Measurements from ENCODE around the gene CDH18.

The CDH18 gene

GRCh38 chr5:19713740-19714139, 274.3 kb downstream of the CDH18 start:
- Histone ChIP-seq H3K4me2 (ENCODE audit: low read length) (no peak overlapping the region), H3K4me3 (ENCODE audit: low read length) (no peak overlapping the region), H3K9me3 (replicated peaks; ENCODE audit: low read length) (no peaks in the 10 kb centered on the region), H3K9ac (ENCODE audit: low read depth, low read length) (no peak overlapping the region), H3K36me3 (ENCODE audit: insufficient read depth, low read length) (no peaks in the 10 kb centered on the region), H3K27me3 (ENCODE audit: control insufficient read depth, insufficient read depth, low read length) (no peaks in the 10 kb centered on the region), H3K4me1 (ENCODE audit: control insufficient read depth, insufficient read depth, low read length) (no peaks in the 10 kb centered on the region)

GRCh38 chr5:19709403-19709802, 278.6 kb downstream of the CDH18 start:
- H3K4me3 ChIP-seq (ENCODE audit: low read length), result no peak overlapping the region
- H3K36me3 ChIP-seq (ENCODE audit: insufficient read depth, low read length), result no peaks in the 10 kb centered on the region
- H3K4me1 ChIP-seq (ENCODE audit: control insufficient read depth, insufficient read depth, low read length), result no peaks in the 10 kb centered on the region
- no peak overlapping the region for H3K4me2 ChIP-seq (ENCODE audit: low read length)
- no peaks in the 10 kb centered on the region for H3K9me3 ChIP-seq (replicated peaks; ENCODE audit: low read length)
- H3K9ac ChIP-seq (ENCODE audit: low read depth, low read length), result no peak overlapping the region
- H3K27me3 ChIP-seq (ENCODE audit: control insufficient read depth, insufficient read depth, low read length), result no peaks in the 10 kb centered on the region

GRCh38 chr5:19706776-19707175, 281.2 kb downstream of the CDH18 start:
- Histone ChIP-seq H3K4me2 (ENCODE audit: low read length) (no peak overlapping the region), H3K36me3 (ENCODE audit: insufficient read depth, low read length) (no peaks in the 10 kb centered on the region), H3K27me3 (ENCODE audit: control insufficient read depth, insufficient read depth, low read length) (no peaks in the 10 kb centered on the region), H3K9me3 (replicated peaks; ENCODE audit: low read length) (no peaks in the 10 kb centered on the region), H3K4me1 (ENCODE audit: control insufficient read depth, insufficient read depth, low read length) (no peaks in the 10 kb centered on the region), H3K9ac (ENCODE audit: low read depth, low read length) (no peak overlapping the region), H3K4me3 (ENCODE audit: low read length) (no peak overlapping the region)

- no peaks in the 10 kb centered on the region for H3K27me3 ChIP-seq (ENCODE audit: control insufficient read depth, insufficient read depth, low read length)
- no peaks in the 10 kb centered on the region for H3K36me3 ChIP-seq (ENCODE audit: insufficient read depth, low read length)
- H3K4me1 ChIP-seq (ENCODE audit: control insufficient read depth, insufficient read depth, low read length), result no peaks in the 10 kb centered on the region
- no peak overlapping the region for H3K4me2 ChIP-seq (ENCODE audit: low read length)
- H3K9me3 ChIP-seq (replicated peaks; ENCODE audit: low read length), result no peaks in the 10 kb centered on the region
- no peak overlapping the region for H3K4me3 ChIP-seq (ENCODE audit: low read length)
- no peak overlapping the region for H3K9ac ChIP-seq (ENCODE audit: low read depth, low read length)
These were observed 286.3 kb downstream of the CDH18 start for GRCh38 chr5:19701731-19702130.

GRCh38 chr5:19694949-19695611, 292.9 kb downstream of the CDH18 start:
- no peaks in the 10 kb centered on the region for H3K27me3 ChIP-seq (ENCODE audit: control insufficient read depth, insufficient read depth, low read length)
- no peak overlapping the region for H3K9ac ChIP-seq (ENCODE audit: low read depth, low read length)
- H3K4me2 ChIP-seq (ENCODE audit: low read length), result no peak overlapping the region
- H3K4me1 ChIP-seq (ENCODE audit: control insufficient read depth, insufficient read depth, low read length), result no peaks in the 10 kb centered on the region
- no peak overlapping the region for H3K4me3 ChIP-seq (ENCODE audit: low read length)
- H3K36me3 ChIP-seq (ENCODE audit: insufficient read depth, low read length), result no peaks in the 10 kb centered on the region
- H3K9me3 ChIP-seq (replicated peaks; ENCODE audit: low read length), result no peaks in the 10 kb centered on the region

GRCh38 chr5:19690978-19691377, 297.0 kb downstream of the CDH18 start:
- Histone ChIP-seq H3K9me3 (replicated peaks; ENCODE audit: low read length) (no peaks in the 10 kb centered on the region), H3K36me3 (ENCODE audit: insufficient read depth, low read length) (no peaks in the 10 kb centered on the region), H3K4me1 (ENCODE audit: control insufficient read depth, insufficient read depth, low read length) (no peaks in the 10 kb centered on the region)

GRCh38 chr5:19685473-19685872, 302.5 kb downstream of the CDH18 start:
- Histone ChIP-seq H3K4me1 (ENCODE audit: control insufficient read depth, insufficient read depth, low read length) (no peaks in the 10 kb centered on the region), H3K9me3 (replicated peaks; ENCODE audit: low read length) (no peaks in the 10 kb centered on the region), H3K4me2 (ENCODE audit: low read length) (no peak overlapping the region), H3K4me3 (ENCODE audit: low read length) (no peak overlapping the region), H3K27me3 (ENCODE audit: control insufficient read depth, insufficient read depth, low read length) (no peaks in the 10 kb centered on the region), H3K9ac (ENCODE audit: low read depth, low read length) (no peak overlapping the region), H3K36me3 (ENCODE audit: insufficient read depth, low read length) (no peaks in the 10 kb centered on the region)

More at GRCh38 chr5:19690978-19691377, 297.0 kb downstream of the CDH18 start:
- H3K27me3 ChIP-seq (ENCODE audit: control insufficient read depth, insufficient read depth, low read length), result no peaks in the 10 kb centered on the region
- H3K4me3 ChIP-seq (ENCODE audit: low read length), result no peak overlapping the region
- H3K9ac ChIP-seq (ENCODE audit: low read depth, low read length), result no peak overlapping the region
- no peak overlapping the region for H3K4me2 ChIP-seq (ENCODE audit: low read length)

GRCh38 chr5:19676895-19677294, 311.1 kb downstream of the CDH18 start:
- Histone ChIP-seq H3K27me3 (ENCODE audit: control insufficient read depth, insufficient read depth, low read length) (no peaks in the 10 kb centered on the region), H3K9ac (ENCODE audit: low read depth, low read length) (no peak overlapping the region), H3K4me2 (ENCODE audit: low read length) (no peak overlapping the region), H3K4me1 (ENCODE audit: control insufficient read depth, insufficient read depth, low read length) (no peaks in the 10 kb centered on the region), H3K36me3 (ENCODE audit: insufficient read depth, low read length) (no peaks in the 10 kb centered on the region), H3K4me3 (ENCODE audit: low read length) (no peak overlapping the region), H3K9me3 (replicated peaks; ENCODE audit: low read length) (no peaks in the 10 kb centered on the region)

GRCh38 chr5:19660679-19661078, 327.3 kb downstream of the CDH18 start:
- Histone ChIP-seq H3K36me3 (ENCODE audit: insufficient read depth, low read length) (no peaks in the 10 kb centered on the region), H3K9me3 (replicated peaks; ENCODE audit: low read length) (no peaks in the 10 kb centered on the region), H3K4me3 (ENCODE audit: low read length) (no peak overlapping the region), H3K27me3 (ENCODE audit: control insufficient read depth, insufficient read depth, low read length) (no peaks in the 10 kb centered on the region), H3K9ac (ENCODE audit: low read depth, low read length) (no peak overlapping the region), H3K4me1 (ENCODE audit: control insufficient read depth, insufficient read depth, low read length) (no peaks in the 10 kb centered on the region), H3K4me2 (ENCODE audit: low read length) (no peak overlapping the region)

- Histone ChIP-seq H3K4me1 (ENCODE audit: control insufficient read depth, insufficient read depth, low read length) (no peaks in the 10 kb centered on the region), H3K4me2 (ENCODE audit: low read length) (no peak overlapping the region), H3K9me3 (replicated peaks; ENCODE audit: low read length) (no peaks in the 10 kb centered on the region), H3K27me3 (ENCODE audit: control insufficient read depth, insufficient read depth, low read length) (no peaks in the 10 kb centered on the region), H3K4me3 (ENCODE audit: low read length) (no peak overlapping the region), H3K36me3 (ENCODE audit: insufficient read depth, low read length) (no peaks in the 10 kb centered on the region), H3K9ac (ENCODE audit: low read depth, low read length) (no peak overlapping the region)
These were observed 332.4 kb downstream of the CDH18 start for GRCh38 chr5:19655627-19656026.

GRCh38 chr5:19638461-19638860, 349.5 kb downstream of the CDH18 start:
- no peaks in the 10 kb centered on the region for H3K27me3 ChIP-seq (ENCODE audit: control insufficient read depth, insufficient read depth, low read length)
- H3K9me3 ChIP-seq (replicated peaks; ENCODE audit: low read length), result peaks cover 4% of the 10 kb centered on the region
- no peak overlapping the region for H3K4me2 ChIP-seq (ENCODE audit: low read length)
- H3K4me3 ChIP-seq (ENCODE audit: low read length), result no peak overlapping the region
- no peaks in the 10 kb centered on the region for H3K36me3 ChIP-seq (ENCODE audit: insufficient read depth, low read length)
- no peaks in the 10 kb centered on the region for H3K4me1 ChIP-seq (ENCODE audit: control insufficient read depth, insufficient read depth, low read length)
- no peak overlapping the region for H3K9ac ChIP-seq (ENCODE audit: low read depth, low read length)

- H3K4me1 ChIP-seq (ENCODE audit: control insufficient read depth, insufficient read depth, low read length), result no peaks in the 10 kb centered on the region
- no peaks in the 10 kb centered on the region for H3K36me3 ChIP-seq (ENCODE audit: insufficient read depth, low read length)
- no peak overlapping the region for H3K4me3 ChIP-seq (ENCODE audit: low read length)
- no peak overlapping the region for H3K9ac ChIP-seq (ENCODE audit: low read depth, low read length)
- no peaks in the 10 kb centered on the region for H3K27me3 ChIP-seq (ENCODE audit: control insufficient read depth, insufficient read depth, low read length)
- H3K4me2 ChIP-seq (ENCODE audit: low read length), result no peak overlapping the region
- H3K9me3 ChIP-seq (replicated peaks; ENCODE audit: low read length), result no peaks in the 10 kb centered on the region
These were observed 357.1 kb downstream of the CDH18 start for GRCh38 chr5:19630876-19631275.

All from skeletal muscle satellite cell (primary cell).